HG03064 (cell line): ENCODE results near the gene CNTN5.

ENCODE experiments used
- ATAC-seq: cut with Tn5 transposase; IDR thresholded peaks from one replicate; pipeline ENCODE4 v1.9.1; 2021; ENCODE audit warnings: low read depth; ENCODE audit not compliant: unreplicated experiment

The CNTN5 gene

GRCh38 chr11:99162819-99163218 lies 142.1 kb downstream of the CNTN5 start:
- no peak for ATAC-seq

GRCh38 chr11:99170591-99170990 lies 149.8 kb downstream of the CNTN5 start:
- ATAC-seq: no peak

- no peak for ATAC-seq
These were observed 150.6 kb downstream of the CNTN5 start for GRCh38 chr11:99171330-99171729.

- ATAC-seq: no peak
These were observed 155.7 kb downstream of the CNTN5 start for GRCh38 chr11:99176430-99176829.

GRCh38 chr11:99177446-99177845 lies 156.7 kb downstream of the CNTN5 start:
- ATAC-seq: no peak

- ATAC-seq: no peak
These were observed 163.4 kb downstream of the CNTN5 start for GRCh38 chr11:99184146-99184545.

GRCh38 chr11:99188221-99188620 lies 167.5 kb downstream of the CNTN5 start:
- ATAC-seq: no peak

- no peak for ATAC-seq
These were observed 172.0 kb downstream of the CNTN5 start for GRCh38 chr11:99192716-99193115.

GRCh38 chr11:99197477-99197876 lies 176.7 kb downstream of the CNTN5 start:
- no peak for ATAC-seq

- no peak for ATAC-seq
These were observed 177.5 kb downstream of the CNTN5 start for GRCh38 chr11:99198215-99198614.

- ATAC-seq: no peak
These were observed 178.6 kb downstream of the CNTN5 start for GRCh38 chr11:99199341-99199740.

GRCh38 chr11:99200720-99201119 lies 180.0 kb downstream of the CNTN5 start:
- ATAC-seq: no peak

GRCh38 chr11:99208813-99209212 lies 188.1 kb downstream of the CNTN5 start:
- ATAC-seq: no peak

GRCh38 chr11:99229544-99229943 lies 208.8 kb downstream of the CNTN5 start:
- no peak for ATAC-seq

GRCh38 chr11:99234534-99234933 lies 213.8 kb downstream of the CNTN5 start:
- ATAC-seq: no peak

- ATAC-seq: no peak
These were observed 217.7 kb downstream of the CNTN5 start for GRCh38 chr11:99238401-99238800.

GRCh38 chr11:99240192-99241030 lies 219.7 kb downstream of the CNTN5 start:
- ATAC-seq: no peak

- ATAC-seq: no peak
These were observed 220.3 kb downstream of the CNTN5 start for GRCh38 chr11:99241066-99241465.

- ATAC-seq: no peak
These were observed 223.9 kb downstream of the CNTN5 start for GRCh38 chr11:99244613-99245012.

- no peak for ATAC-seq
These were observed 225.4 kb downstream of the CNTN5 start for GRCh38 chr11:99246199-99246598.

GRCh38 chr11:99256614-99257013 lies 235.9 kb downstream of the CNTN5 start:
- ATAC-seq: no peak

- no peak for ATAC-seq
These were observed 236.4 kb downstream of the CNTN5 start for GRCh38 chr11:99257131-99257530.

GRCh38 chr11:99260696-99261095 lies 239.9 kb downstream of the CNTN5 start:
- ATAC-seq: no peak
